A549 treated with CpdA at 1 μM for 4 hours (cell line): Measurements from ENCODE around the gene CCR2. TPM values are rescaled to one million over a fixed set of nuclear protein-coding genes. Genes with fewer than 3 reads are reported as not detected.

Experiments
- total RNA-seq: library from RNA; stranded (reverse); fragments of 200-300 nt; extraction: Qiagen RNA extraction; gene quantifications from 5 replicates; pipeline ENCODE4 v1.2.3, GENCODE V29; 2022; ENCODE audit warnings: low read depth

Gene CCR2
- not detected in 5 replicates for total RNA-seq

DNA sequence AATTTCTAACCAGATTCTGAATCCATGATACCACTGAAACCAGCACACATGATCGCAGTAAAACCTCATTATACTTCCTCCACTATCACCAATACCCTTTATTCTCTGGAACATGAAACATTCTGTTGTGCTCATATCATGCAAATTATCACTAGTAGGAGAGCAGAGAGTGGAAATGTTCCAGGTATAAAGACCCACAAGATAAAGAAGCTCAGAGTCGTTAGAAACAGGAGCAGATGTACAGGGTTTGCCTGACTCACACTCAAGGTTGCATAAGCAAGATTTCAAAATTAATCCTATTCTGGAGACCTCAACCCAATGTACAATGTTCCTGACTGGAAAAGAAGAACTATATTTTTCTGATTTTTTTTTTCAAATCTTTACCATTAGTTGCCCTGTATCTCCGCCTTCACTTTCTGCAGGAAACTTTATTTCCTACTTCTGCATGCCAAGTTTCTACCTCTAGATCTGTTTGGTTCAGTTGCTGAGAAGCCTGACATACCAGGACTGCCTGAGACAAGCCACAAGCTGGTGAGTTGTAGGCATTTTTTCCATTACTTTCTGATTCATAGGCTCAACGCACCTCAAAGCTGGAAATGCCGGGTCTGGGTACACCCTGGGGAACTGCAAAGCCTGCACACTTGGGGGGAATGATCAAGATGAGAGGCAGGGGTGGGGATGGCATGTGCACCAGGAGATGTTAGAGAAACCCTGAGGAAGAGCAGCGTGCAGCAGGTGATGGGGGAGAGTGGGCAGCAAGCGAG, at the start of gene CCR2:
Gene CCR2 (plus strand): TSS at position 465 of the 764 bp plus-strand sequence. CDS start 3,417 bp downstream, outside the sequence.

GRCh38 chr3:46370839-46371518, 17.1 kb downstream of the CCR2 start, which contains the start of gene CCR5:
TSS of gene CCR5 (plus strand) at chr3:46370946. CDS start at chr3:46372903, 1,957 bp downstream.

DNA sequence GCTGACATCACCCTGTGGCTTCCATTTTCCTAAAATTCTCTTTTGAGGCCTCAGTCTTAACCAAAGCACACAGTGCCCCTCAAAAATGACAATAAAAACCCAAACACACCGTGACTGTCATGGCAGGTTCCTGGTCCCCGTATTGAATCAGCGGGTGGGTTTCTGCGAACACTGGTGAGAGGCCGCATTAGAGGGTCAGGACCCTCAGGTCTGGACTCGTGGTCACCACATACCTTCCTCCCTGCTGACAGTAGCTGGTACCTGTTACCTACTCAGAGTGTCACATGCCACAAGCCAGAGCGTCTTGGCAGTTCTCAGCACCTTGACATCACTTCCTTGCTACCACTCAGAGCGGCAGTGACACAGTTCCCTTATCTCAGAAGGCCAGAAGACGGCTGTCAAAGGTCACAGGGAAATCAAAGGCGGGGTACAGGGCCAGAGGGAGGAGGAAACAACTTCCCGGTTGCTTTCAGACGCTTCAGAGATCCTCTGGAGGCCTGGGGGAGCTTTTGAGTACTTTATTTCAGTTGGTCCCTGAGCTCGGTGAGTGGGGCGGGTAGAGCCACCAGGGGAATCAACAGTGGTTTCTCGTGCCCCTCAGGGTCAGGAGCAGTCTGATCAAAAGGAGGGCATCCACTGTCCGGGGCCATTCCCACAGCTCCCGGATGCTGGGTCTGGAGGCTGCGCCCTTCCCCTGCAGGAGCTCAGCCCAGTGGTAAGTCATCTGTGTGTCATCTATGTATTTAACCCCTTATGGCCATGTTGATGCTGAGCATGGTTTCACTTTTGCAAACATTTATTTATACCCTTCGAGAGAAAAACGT, 53.1 kb downstream of the CCR2 start, which contains the start of the genes CCR5AS and CCRL2:
Gene CCR5AS (minus strand): TSS at position 279 of the 824 bp plus-strand sequence.
Gene CCRL2 (plus strand): TSS at position 472 of the 824 bp plus-strand sequence. CDS start 821 bp downstream, outside the sequence.

Other genes with a start within 250 kb of the CCR2 start
- not detected in 5 replicates for gene CCR1, start 145.8 kb upstream of the CCR2 start, total RNA-seq
- not detected in 5 replicates for gene CCR3, start 111.7 kb upstream of the CCR2 start, total RNA-seq
- not detected in 5 replicates for gene CCR5, start 16.8 kb downstream of the CCR2 start, total RNA-seq
- gene CCRL2, start 53.1 kb downstream of the CCR2 start, total RNA-seq = 0.13 to 0.26 TPM (median 0.22 TPM) in 4 of 5 replicates, not detected in the other
- 0.07 TPM in 1 of 5 replicates, not detected in the others for gene LTF, start 110.8 kb downstream of the CCR2 start, total RNA-seq
- gene RTP3, start 143.9 kb downstream of the CCR2 start, total RNA-seq = not detected in 5 replicates
- not detected in 5 replicates for gene LRRC2, start 212.2 kb downstream of the CCR2 start, total RNA-seq